Large intestine (tissue), 3 donors: ENCODE results near the gene RBMS1. TPM values are rescaled to one million over a fixed set of nuclear protein-coding genes. Genes with fewer than 3 reads are reported as not detected.
"Not testable (repeated sequence)": the region's sequence is repeated elsewhere in the genome, so short reads cannot be mapped to it uniquely, and the experiment has no call there.

Experiments used
- DNase-seq, 2 donors: peaks; one replicate each; pipeline versions ENCODE4 v3.0.0 to v3.0.0-alpha.2; 2013
- H3K27ac ChIP-seq: one replicate; pipeline ENCODE4 v1.5.1; 2013; ENCODE audit warnings: low read length
- H3K27me3 ChIP-seq: 2 replicates; pipeline ENCODE4 v1.6.1; 2013; ENCODE audit warnings: low read length; ENCODE audit not compliant: control insufficient read depth, insufficient read depth
- H3K36me3 ChIP-seq: 2 replicates; pipeline ENCODE4 v1.6.1; 2013; ENCODE audit warnings: low read length; ENCODE audit not compliant: control insufficient read depth, insufficient read depth
- H3K4me1 ChIP-seq: one replicate; pipeline ENCODE4 v1.6.1; 2013; ENCODE audit warnings: low read length; ENCODE audit not compliant: control insufficient read depth, insufficient read depth
- H3K4me3 ChIP-seq: one replicate; pipeline ENCODE4 v1.5.1; 2013; ENCODE audit warnings: low read length
- H3K9me3 ChIP-seq: one replicate; pipeline ENCODE4 v1.6.1; 2013; ENCODE audit warnings: mild to moderate bottlenecking, low read depth, low read length, moderate library complexity; ENCODE audit not compliant: control insufficient read depth
- WGBS: methylation state at CpG from one replicate; pipeline ENCODE4 v1.1.5; 2013; ENCODE audit warnings: low lambda C conversion rate; ENCODE audit not compliant: insufficient coverage; 5-methylcytosine and 5-hydroxymethylcytosine counted together
- polyA plus RNA-seq: library from polyadenylated mRNA; unstranded; fragments of 120-200 nt; gene quantifications from one replicate; pipeline ENCODE4 v1.2.1, GENCODE V29; 2013

RBMS1 gene
- polyA plus RNA-seq, 1 donor = 46.6 TPM

DNA sequence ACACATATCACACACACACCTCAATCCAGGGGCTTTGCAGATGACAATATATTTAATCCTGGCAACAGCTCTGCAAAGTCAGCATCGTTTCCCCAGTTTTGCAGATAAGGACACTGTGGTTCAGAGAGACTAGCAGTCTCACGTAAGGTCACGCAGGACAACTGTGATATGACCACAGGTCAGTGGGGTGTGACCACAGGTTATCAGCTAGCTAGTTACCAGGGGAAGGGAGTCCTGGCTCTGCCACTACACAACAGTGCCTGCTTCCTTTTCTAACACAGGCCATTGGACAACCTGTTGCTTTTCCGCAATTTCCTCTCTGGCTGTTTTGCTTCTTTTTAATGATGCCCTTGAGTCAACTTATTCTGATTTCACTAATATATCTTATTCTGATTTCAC is 33.3 kb downstream of the RBMS1 start:
- WGBS = 100% methylated on average over 1 of the region's 4 CpGs
- Histone ChIP-seq H3K27ac (no peak overlapping the region), H3K9me3 (no peaks in the 10 kb centered on the region), H3K4me3 (no peak overlapping the region), H3K27me3 (no peaks in the 10 kb centered on the region), H3K36me3 (no peaks in the 10 kb centered on the region), H3K4me1 (no peaks in the 10 kb centered on the region)
- DNase-seq = no peak

- H3K4me3 ChIP-seq = no peak overlapping the region
- no peaks in the 10 kb centered on the region for H3K36me3 ChIP-seq
- H3K27me3 ChIP-seq = no peaks in the 10 kb centered on the region
- H3K4me1 ChIP-seq = no peaks in the 10 kb centered on the region
- DNase-seq = no peak
- no peak overlapping the region for H3K27ac ChIP-seq
- 82% methylated on average over 1 of the region's 1 CpG for WGBS
- H3K9me3 ChIP-seq = no peaks in the 10 kb centered on the region
Measured at GRCh38 chr2:160459538-160460332, 33.9 kb downstream of the RBMS1 start.

DNA sequence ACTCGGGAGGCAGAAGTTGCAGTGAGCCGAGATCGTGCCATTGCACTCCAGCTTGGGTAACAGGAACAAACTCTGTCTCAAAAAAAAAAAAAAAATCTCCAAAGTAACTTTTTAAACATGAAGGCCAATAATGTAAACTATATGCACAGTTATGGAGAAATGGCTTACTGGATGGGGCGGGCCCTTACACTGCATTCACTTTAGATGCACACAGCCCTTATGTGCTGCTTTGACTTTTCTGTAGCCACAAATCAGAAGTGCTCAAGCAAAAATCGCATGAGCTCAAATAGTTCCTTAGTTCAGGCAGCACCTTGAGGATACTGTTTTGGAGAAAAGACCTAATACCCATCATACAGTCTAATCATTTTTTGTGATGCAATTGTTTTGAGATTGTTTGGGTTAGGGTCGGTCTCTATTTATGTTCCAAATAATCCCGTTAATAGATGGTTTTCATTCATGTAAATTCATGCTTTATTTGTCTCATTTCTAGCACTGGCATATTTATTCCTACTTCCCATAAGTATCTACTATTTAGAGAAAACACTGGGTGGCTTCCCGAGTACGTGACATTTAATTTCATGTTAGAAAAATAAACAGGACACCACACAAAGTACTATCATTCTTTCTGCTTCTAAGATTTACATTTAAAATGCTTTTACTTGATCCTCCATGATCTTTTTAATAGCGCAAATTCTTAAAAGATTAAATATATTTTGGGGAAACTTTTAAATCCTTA is 34.7 kb downstream of the RBMS1 start:
- 90% methylated on average over 4 of the region's 10 CpGs for WGBS
- no peak overlapping the region for H3K27ac ChIP-seq
- no peak for DNase-seq
- no peaks in the 10 kb centered on the region for H3K4me1 ChIP-seq
- H3K4me3 ChIP-seq = no peak overlapping the region
- H3K9me3 ChIP-seq = no peaks in the 10 kb centered on the region
- no peaks in the 10 kb centered on the region for H3K27me3 ChIP-seq
- no peaks in the 10 kb centered on the region for H3K36me3 ChIP-seq

GRCh38 chr2:160457588-160457987 is 36.0 kb downstream of the RBMS1 start:
- Histone ChIP-seq H3K27me3 (no peaks in the 10 kb centered on the region), H3K27ac (no peak overlapping the region), H3K36me3 (no peaks in the 10 kb centered on the region), H3K9me3 (no peaks in the 10 kb centered on the region), H3K4me1 (no peaks in the 10 kb centered on the region), H3K4me3 (no peak overlapping the region)
- WGBS = 100% methylated on average over 2 of the region's 5 CpGs
- DNase-seq = no peak

DNA sequence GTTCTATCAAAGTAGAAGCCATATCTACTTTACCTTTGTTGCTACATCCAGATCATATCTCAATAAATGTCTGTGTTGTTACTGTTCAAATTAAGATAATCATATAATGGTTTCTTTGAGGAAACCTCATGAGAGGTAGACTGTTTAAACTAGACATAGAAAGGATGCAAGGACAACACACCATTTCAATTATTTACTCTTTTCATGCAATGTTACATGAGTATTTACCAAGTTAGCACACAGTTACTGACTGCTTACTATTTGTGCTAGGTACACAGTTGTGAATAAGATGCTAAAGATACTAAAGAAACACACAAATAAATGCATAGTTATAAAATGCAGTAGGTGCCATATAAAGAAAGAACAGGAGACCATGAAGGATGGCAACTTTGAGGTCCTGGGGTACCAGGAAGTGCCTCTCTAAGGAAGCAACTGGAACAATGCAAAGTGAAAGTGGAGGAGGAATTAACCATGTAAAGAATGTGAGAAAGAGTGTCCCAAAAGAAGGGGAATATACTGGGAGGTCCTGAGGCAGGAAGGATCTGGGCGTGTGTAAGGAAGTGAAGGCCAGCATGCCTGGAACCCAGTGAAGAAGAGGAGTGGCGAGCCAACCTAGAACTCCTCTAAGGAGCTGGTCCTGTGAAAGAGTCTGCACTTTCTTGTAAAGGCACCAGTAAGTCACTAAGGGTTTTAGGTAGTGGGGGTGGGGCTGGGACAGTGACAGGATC is 39.4 kb downstream of the RBMS1 start:
- no peaks in the 10 kb centered on the region for H3K4me1 ChIP-seq
- 100% methylated on average over 1 of the region's 2 CpGs for WGBS
- no peaks in the 10 kb centered on the region for H3K9me3 ChIP-seq
- H3K4me3 ChIP-seq = no peak overlapping the region
- no peak for DNase-seq
- H3K27me3 ChIP-seq = no peaks in the 10 kb centered on the region
- no peaks in the 10 kb centered on the region for H3K36me3 ChIP-seq
- no peak overlapping the region for H3K27ac ChIP-seq

GRCh38 chr2:160453111-160453820 is 40.3 kb downstream of the RBMS1 start:
- 85% methylated on average over 3 of the region's 3 CpGs for WGBS
- H3K9me3 ChIP-seq = peaks cover 8% of the 10 kb centered on the region
- no peak overlapping the region for H3K4me3 ChIP-seq
- no peak overlapping the region for H3K27ac ChIP-seq
- H3K4me1 ChIP-seq = no peaks in the 10 kb centered on the region
- no peak for DNase-seq
- H3K36me3 ChIP-seq = no peaks in the 10 kb centered on the region
- H3K27me3 ChIP-seq = no peaks in the 10 kb centered on the region

GRCh38 chr2:160450486-160450885 is 43.1 kb downstream of the RBMS1 start:
- Histone ChIP-seq H3K36me3 (no peaks in the 10 kb centered on the region), H3K4me1 (no peaks in the 10 kb centered on the region), H3K9me3 (peaks cover 10% of the 10 kb centered on the region), H3K27ac (no peak overlapping the region), H3K27me3 (no peaks in the 10 kb centered on the region), H3K4me3 (no peak overlapping the region)
- no peak for DNase-seq

DNA sequence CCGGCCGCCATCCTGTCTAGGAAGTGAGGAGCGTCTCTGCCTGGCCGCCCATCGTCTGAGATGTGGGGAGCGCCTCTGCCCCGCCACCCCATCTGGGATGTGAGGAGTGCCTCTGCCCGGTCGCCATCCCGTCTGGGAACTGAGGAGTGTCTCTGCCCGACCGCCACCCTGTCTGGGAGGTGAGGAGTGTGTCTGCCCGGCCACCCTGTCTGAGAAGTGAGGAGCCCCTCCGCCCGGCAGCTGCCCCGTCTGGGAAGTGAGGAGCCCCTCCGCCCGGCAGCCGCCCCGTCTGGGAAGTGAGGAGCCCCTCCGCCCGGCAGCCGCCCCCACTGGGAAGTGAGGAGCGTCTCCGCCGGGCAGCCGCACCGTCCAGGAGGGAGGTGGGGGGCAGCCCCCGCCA is 44.8 kb downstream of the RBMS1 start:
- H3K27ac ChIP-seq, H3K4me3 ChIP-seq, H3K4me1 ChIP-seq, DNase-seq, H3K9me3 ChIP-seq, H3K27me3 ChIP-seq, H3K36me3 ChIP-seq: not testable (repeated sequence)
- WGBS = no CpG with 5 or more reads among the region's 29 CpGs

- Histone ChIP-seq H3K9me3 (peaks cover 12% of the 10 kb centered on the region), H3K4me1 (no peaks in the 10 kb centered on the region), H3K27ac (no peak overlapping the region), H3K36me3 (no peaks in the 10 kb centered on the region), H3K27me3 (no peaks in the 10 kb centered on the region), H3K4me3 (no peak overlapping the region)
- no CpG with 5 or more reads among the region's 1 CpG for WGBS
- DNase-seq = no peak
Measured at GRCh38 chr2:160445673-160446072, 47.9 kb downstream of the RBMS1 start.

GRCh38 chr2:160442603-160443002 is 51.0 kb downstream of the RBMS1 start:
- Histone ChIP-seq H3K27ac (no peak overlapping the region), H3K9me3 (peaks cover 6% of the 10 kb centered on the region), H3K4me1 (no peaks in the 10 kb centered on the region), H3K27me3 (no peaks in the 10 kb centered on the region), H3K36me3 (no peaks in the 10 kb centered on the region), H3K4me3 (no peak overlapping the region)
- no peak for DNase-seq
- 88% methylated on average over 3 of the region's 7 CpGs for WGBS
